Subcutaneous adipose tissue (tissue), 4 donors: ENCODE results near the gene HSD17B2. TPM values are rescaled to one million over a fixed set of nuclear protein-coding genes. Genes with fewer than 3 reads are reported as not detected.

Source experiments
- total RNA-seq, 4 donors: library from RNA; depleted of rRNA; stranded (reverse); fragments of >200 nt; gene quantifications; one replicate each; pipeline ENCODE4 v1.1.0, GENCODE V29; 2016
- TF ChIP-seq, protein P1 (sequence below): fragments of 450-650 bp; IDR thresholded peaks from one replicate; pipeline ENCODE4 v1.5.1; 2016; ENCODE audit warnings: low read depth, mild to moderate bottlenecking, control low read depth, antibody characterized with exemption, moderate library complexity

The HSD17B2 gene
- total RNA-seq, 4 donors from 2014 or later: not detected

DNA sequence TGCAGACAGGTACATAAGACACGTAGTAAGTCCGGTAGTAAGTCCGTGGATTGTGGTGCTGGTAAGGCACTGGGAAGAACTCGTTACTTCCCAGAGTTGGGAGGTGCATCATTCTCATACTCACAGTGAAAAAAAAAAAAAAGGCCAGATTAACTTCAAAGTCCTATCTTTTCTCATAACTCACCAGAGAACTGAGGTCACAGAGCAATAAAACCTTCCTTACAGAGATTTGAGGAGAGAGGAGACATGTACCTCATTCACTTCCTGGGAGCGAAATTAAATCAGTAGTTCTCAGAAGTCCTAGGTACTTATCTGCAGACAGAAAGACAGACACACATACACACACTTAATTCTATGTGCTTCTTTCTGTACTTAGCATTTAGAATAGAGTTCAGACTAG is 112.5 kb downstream of the HSD17B2 start:
- TF ChIP-seq, protein P1, sequence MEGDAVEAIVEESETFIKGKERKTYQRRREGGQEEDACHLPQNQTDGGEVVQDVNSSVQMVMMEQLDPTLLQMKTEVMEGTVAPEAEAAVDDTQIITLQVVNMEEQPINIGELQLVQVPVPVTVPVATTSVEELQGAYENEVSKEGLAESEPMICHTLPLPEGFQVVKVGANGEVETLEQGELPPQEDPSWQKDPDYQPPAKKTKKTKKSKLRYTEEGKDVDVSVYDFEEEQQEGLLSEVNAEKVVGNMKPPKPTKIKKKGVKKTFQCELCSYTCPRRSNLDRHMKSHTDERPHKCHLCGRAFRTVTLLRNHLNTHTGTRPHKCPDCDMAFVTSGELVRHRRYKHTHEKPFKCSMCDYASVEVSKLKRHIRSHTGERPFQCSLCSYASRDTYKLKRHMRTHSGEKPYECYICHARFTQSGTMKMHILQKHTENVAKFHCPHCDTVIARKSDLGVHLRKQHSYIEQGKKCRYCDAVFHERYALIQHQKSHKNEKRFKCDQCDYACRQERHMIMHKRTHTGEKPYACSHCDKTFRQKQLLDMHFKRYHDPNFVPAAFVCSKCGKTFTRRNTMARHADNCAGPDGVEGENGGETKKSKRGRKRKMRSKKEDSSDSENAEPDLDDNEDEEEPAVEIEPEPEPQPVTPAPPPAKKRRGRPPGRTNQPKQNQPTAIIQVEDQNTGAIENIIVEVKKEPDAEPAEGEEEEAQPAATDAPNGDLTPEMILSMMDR: no peak

Other genes starting within 250 kb of the HSD17B2 start
- 1 to 10 TPM in 1 of 4 donors, under 1 TPM in 3; 0.16 to 2.3 (median 0.20) TPM for gene SDR42E1, start 23.8 kb upstream of the HSD17B2 start, total RNA-seq
- gene MPHOSPH6, start 135.0 kb downstream of the HSD17B2 start, total RNA-seq: 10 to 100 TPM; 17.8 to 48.9 (median 26.8) TPM